ENCODE results near the gene TMEM237.
A peak's percentile ranks its signal among the peaks of the same experiment; 100 is the strongest.

The TMEM237 gene

GRCh38 chr2:201656102-201656501 is 12.8 kb upstream of the TMEM237 start:
- no peak for TF ChIP-seq CTCF (IDR thresholded peaks at IDR 0.05)
- TF ChIP-seq ZFX (IDR thresholded peaks at IDR 0.05; ENCODE audit: borderline replicate concordance), result no peak
- H3K27ac ChIP-seq, result no peak overlapping the region

- no peak overlapping the region for H3K27ac ChIP-seq
- TF ChIP-seq ZFX (IDR thresholded peaks at IDR 0.05; ENCODE audit: borderline replicate concordance) (no peak), CTCF (IDR thresholded peaks at IDR 0.05) (no peak)
These were observed 11.5 kb upstream of the TMEM237 start for GRCh38 chr2:201654616-201655384.

- no peak for TF ChIP-seq CTCF (IDR thresholded peaks at IDR 0.05)
- TF ChIP-seq ZFX (IDR thresholded peaks at IDR 0.05; ENCODE audit: borderline replicate concordance), result no peak
- H3K27ac ChIP-seq, result no peak overlapping the region
These were observed 9.9 kb upstream of the TMEM237 start for GRCh38 chr2:201653221-201653620.

- no peak overlapping the region for H3K27ac ChIP-seq
- no peak for TF ChIP-seq ZFX (IDR thresholded peaks at IDR 0.05; ENCODE audit: borderline replicate concordance)
- TF ChIP-seq CTCF (IDR thresholded peaks at IDR 0.05), result no peak
These were observed 6.1 kb upstream of the TMEM237 start for GRCh38 chr2:201649442-201649841.

- H3K27ac ChIP-seq, result no peak overlapping the region
- TF ChIP-seq ZFX (IDR thresholded peaks at IDR 0.05; ENCODE audit: borderline replicate concordance) (no peak), CTCF (IDR thresholded peaks at IDR 0.05) (no peak)
These were observed 4.1 kb upstream of the TMEM237 start for GRCh38 chr2:201647431-201647830.

- TF ChIP-seq ZFX (IDR thresholded peaks at IDR 0.05; ENCODE audit: borderline replicate concordance) (no peak), CTCF (IDR thresholded peaks at IDR 0.05) (no peak)
- peak overlapping the region; percentile 74; the same call in 1 of the 2 replicates for H3K27ac ChIP-seq
These were observed 698 bp upstream of the TMEM237 start for GRCh38 chr2:201644001-201644400.

GRCh38 chr2:201642579-201643215 is 606 bp downstream of the TMEM237 start:
- TF ChIP-seq ZFX (IDR thresholded peaks at IDR 0.05; ENCODE audit: borderline replicate concordance) (no peak), CTCF (IDR thresholded peaks at IDR 0.05) (0 out of 2 replicates have a peak, but pooled peaks have one; percentile 2)
- peak overlapping the region; percentile 74 for H3K27ac ChIP-seq
